LNCaP clone FGC (cell line): ENCODE results near the gene GFRA1.

ENCODE experiments used
- DNase-seq: peaks from one replicate; pipeline ENCODE4 v3.0.0-alpha.2; 2011; ENCODE audit warnings: low read depth
- H3K4me3 ChIP-seq: 2 replicates; pipeline ENCODE4 v1.5.1; 2011; ENCODE audit warnings: mild to moderate bottlenecking, low read depth, low read length, control low read depth
- CTCF ChIP-seq: IDR thresholded peaks from 2 replicates; pipeline ENCODE4 v1.5.1; 2012; ENCODE audit warnings: mild to moderate bottlenecking; ENCODE audit not compliant: control insufficient read depth, insufficient read depth; ENCODE audit errors: extremely low read depth

Gene GFRA1

GRCh38 chr10:116130006-116130405 lies 143.0 kb downstream of the GFRA1 start:
- no peak for TF ChIP-seq CTCF
- H3K4me3 ChIP-seq = no peak overlapping the region
- DNase-seq = no peak

- no peak overlapping the region for H3K4me3 ChIP-seq
- peak; percentile 39 for DNase-seq
- no peak for TF ChIP-seq CTCF
Measured at GRCh38 chr10:116126954-116127695, 145.9 kb downstream of the GFRA1 start.

DNA sequence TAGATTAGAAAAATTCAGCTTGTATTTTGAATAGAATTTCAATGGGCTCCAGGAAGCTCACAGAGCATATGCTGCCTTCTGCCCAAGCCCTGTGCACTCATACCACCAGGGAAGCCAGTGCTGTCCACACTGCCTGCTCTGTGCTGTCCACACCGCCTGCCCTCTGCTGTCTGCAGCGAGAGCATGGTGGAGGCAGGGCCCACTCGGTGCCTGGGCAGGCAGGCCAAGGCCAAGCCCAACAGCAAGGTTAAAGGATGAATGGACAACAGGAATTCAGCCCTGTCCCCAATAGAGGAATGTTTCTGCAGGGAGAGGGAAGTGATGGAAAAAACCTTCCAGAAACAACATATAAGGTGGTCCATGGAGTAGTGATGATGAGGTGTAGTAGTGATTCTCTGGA lies 146.8 kb downstream of the GFRA1 start:
- no peak for DNase-seq
- TF ChIP-seq CTCF = 0 out of 2 replicates have a peak, but pooled peaks have one; percentile 6
- no peak overlapping the region for H3K4me3 ChIP-seq

DNA sequence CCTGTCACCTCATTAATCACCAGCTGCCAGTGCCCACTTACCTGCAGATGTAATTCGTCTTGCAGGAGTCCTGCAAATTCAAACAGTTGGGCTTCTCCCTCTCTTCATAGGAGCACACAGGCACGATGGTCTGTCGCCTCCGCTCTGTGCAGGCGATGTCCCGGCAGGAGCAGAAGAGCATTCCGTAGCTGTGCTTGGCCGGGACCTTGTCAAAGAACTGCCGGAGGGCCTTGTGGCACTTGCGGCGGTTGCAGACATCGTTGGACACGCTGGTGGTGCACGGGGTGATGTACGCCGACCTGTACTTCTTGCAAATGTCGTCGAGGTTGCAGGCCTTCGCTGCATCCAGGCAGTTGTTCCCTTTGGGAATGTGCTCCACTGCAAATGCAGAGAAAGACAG lies 147.8 kb downstream of the GFRA1 start:
- no peak for TF ChIP-seq CTCF
- no peak overlapping the region for H3K4me3 ChIP-seq
- no peak for DNase-seq

GRCh38 chr10:116124777-116125176 lies 148.2 kb downstream of the GFRA1 start:
- DNase-seq = no peak
- no peak for TF ChIP-seq CTCF

DNA sequence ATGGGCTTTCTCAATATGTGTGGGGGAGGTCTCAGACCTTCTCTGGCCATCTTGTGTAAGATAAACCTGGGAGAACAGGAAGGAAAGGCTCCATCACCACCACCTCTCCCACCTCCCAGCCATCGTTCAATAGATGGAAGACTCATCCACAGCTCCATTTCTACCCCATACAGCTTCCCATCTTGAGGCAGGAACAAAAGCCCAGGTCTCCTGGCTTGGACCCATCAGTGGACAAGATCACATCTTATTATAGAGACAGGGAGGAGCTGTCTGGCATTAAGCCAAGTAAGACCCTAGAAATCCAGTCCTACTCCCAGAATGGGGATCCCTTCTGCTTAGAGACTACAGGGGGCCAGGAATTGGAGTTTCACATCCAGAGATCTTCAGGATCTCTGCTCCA lies 150.3 kb downstream of the GFRA1 start:
- no peak for DNase-seq
- no peak overlapping the region for H3K4me3 ChIP-seq
- no peak for TF ChIP-seq CTCF

More at GRCh38 chr10:116124777-116125176, 148.2 kb downstream of the GFRA1 start:
- H3K4me3 ChIP-seq = no peak overlapping the region
